Bronchial epithelial cell (primary cell): ENCODE data around the gene ZBTB37. TPM values are rescaled to one million over a fixed set of nuclear protein-coding genes. Genes with fewer than 3 reads are reported as not detected.

Experiments
- DNase-seq: peaks from one replicate; pipeline ENCODE4 v3.0.0-alpha.2; 2010; ENCODE audit warnings: low read depth
- FAIRE-seq: peaks from 2 replicates; lab custom pipeline; 2011; peaks lifted over from hg19 to GRCh38; lab: Jason Lieb, UNC
- H3K27me3 ChIP-seq: 2 replicates; pipeline ENCODE4 v1.5.1; 2011; ENCODE audit warnings: low read length; ENCODE audit not compliant: control insufficient read depth, insufficient read depth
- H3K36me3 ChIP-seq: 2 replicates; pipeline ENCODE4 v1.5.1; 2011; ENCODE audit warnings: low read length; ENCODE audit not compliant: control insufficient read depth, insufficient read depth
- H3K4me3 ChIP-seq: 2 replicates; pipeline ENCODE4 v1.5.1; 2011; ENCODE audit warnings: mild to moderate bottlenecking, low read depth, low read length, control low read depth
- total RNA-seq: library from RNA; depleted of rRNA; stranded (reverse); fragments of >200 nt; gene quantifications from 2 replicates; pipeline ENCODE4 v1.2.1, GENCODE V29; 2014
- TF ChIP-seq, protein P1 (sequence below): IDR thresholded peaks from 2 replicates; pipeline ENCODE4 v1.5.1; 2011; ENCODE audit warnings: mild to moderate bottlenecking, moderate library complexity, low read length, control low read depth, inconsistent platforms; ENCODE audit not compliant: insufficient read depth, severe bottlenecking

The ZBTB37 gene
- total RNA-seq, 1 donor from 2014 or later, result 2.9 TPM

DNA sequence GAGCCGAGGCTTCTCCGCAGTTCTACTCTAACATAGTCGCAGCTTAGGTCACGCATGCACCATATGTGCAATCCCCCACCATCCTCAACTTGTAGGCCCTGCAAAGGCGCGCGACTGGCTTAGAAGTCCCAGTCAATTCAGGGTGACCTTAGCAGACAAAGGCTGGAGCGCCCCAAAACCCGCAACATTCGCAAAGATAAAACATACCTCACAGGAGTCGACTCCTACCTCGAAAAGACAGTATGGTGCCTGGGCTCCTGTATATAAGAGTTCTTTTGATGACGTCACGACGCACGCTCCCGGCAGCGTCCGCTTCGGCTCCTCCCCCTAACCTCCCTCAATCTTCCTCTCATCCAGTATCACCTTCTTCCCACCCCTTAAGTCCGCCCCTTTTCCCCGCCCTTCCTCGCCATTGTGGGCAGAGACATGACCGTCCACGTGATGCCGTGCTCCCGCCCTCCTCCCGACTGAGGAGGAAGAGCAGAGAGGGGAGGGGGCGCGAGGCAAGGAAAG, 371 bp upstream of the ZBTB37 start, which contains the start of gene GAS5:
Gene GAS5 (minus strand): TSS at position 237 of the 513 bp plus-strand sequence.
- H3K4me3 ChIP-seq, result peak within 1 kb of the TSS; percentile 70
- FAIRE-seq, result peak; percentile 18
- H3K27me3 ChIP-seq, result no peaks in the 10 kb centered on the region
- TF ChIP-seq, protein P1, sequence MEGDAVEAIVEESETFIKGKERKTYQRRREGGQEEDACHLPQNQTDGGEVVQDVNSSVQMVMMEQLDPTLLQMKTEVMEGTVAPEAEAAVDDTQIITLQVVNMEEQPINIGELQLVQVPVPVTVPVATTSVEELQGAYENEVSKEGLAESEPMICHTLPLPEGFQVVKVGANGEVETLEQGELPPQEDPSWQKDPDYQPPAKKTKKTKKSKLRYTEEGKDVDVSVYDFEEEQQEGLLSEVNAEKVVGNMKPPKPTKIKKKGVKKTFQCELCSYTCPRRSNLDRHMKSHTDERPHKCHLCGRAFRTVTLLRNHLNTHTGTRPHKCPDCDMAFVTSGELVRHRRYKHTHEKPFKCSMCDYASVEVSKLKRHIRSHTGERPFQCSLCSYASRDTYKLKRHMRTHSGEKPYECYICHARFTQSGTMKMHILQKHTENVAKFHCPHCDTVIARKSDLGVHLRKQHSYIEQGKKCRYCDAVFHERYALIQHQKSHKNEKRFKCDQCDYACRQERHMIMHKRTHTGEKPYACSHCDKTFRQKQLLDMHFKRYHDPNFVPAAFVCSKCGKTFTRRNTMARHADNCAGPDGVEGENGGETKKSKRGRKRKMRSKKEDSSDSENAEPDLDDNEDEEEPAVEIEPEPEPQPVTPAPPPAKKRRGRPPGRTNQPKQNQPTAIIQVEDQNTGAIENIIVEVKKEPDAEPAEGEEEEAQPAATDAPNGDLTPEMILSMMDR, result no peak
- DNase-seq, result peak; percentile 98
- H3K36me3 ChIP-seq, result peaks cover 16% of the 10 kb centered on the region

DNA sequence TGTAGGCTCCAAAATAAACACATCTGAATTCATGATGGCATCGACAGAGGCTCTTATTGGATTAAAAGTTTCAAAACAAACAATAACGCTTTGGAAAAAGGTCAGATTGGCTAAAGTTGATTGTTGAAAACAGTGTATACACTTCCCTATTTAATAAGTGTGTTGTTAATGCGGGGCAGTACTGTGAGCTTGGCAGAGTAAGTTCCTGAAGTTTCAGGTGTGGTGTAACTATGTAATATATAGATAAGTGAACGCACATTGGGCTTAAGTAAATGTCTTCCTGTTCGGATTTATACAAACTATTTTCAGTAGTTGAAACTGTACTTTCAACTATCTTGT, 810 bp downstream of the ZBTB37 start:
- peaks cover 11% of the 10 kb centered on the region for H3K36me3 ChIP-seq
- no peaks in the 10 kb centered on the region for H3K27me3 ChIP-seq
- no peak for FAIRE-seq
- TF ChIP-seq, protein P1, result no peak
- peak overlapping the region; percentile 70 for H3K4me3 ChIP-seq
- DNase-seq, result peak; percentile 44

DNA sequence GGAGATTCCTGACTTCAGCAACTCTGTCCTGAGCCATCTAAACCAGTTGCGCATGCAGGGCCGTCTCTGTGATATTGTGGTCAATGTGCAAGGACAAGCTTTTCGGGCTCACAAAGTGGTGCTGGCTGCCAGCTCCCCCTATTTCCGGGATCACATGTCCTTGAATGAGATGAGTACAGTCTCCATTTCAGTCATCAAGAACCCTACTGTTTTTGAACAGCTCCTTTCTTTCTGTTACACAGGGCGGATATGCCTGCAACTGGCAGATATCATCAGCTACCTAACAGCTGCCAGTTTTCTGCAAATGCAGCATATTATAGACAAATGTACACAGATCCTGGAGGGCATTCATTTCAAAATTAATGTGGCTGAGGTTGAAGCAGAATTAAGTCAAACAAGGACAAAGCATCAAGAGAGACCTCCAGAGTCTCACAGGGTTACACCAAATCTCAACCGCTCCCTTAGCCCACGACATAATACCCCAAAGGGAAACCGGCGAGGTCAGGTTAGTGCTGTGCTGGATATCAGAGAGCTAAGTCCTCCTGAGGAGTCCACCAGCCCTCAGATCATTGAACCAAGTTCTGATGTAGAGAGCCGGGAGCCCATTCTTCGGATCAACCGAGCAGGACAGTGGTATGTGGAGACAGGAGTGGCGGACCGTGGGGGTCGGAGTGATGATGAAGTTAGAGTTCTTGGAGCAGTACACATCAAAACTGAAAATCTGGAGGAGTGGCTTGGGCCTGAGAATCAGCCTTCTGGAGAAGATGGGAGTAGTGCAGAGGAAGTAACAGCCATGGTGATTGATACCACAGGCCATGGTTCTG, 2.3 kb downstream of the ZBTB37 start:
- Histone ChIP-seq H3K36me3 (peaks cover 5% of the 10 kb centered on the region), H3K4me3 (no peak overlapping the region), H3K27me3 (no peaks in the 10 kb centered on the region)
- DNase-seq (no peak), FAIRE-seq (no peak)
- TF ChIP-seq, protein P1, result no peak

DNA sequence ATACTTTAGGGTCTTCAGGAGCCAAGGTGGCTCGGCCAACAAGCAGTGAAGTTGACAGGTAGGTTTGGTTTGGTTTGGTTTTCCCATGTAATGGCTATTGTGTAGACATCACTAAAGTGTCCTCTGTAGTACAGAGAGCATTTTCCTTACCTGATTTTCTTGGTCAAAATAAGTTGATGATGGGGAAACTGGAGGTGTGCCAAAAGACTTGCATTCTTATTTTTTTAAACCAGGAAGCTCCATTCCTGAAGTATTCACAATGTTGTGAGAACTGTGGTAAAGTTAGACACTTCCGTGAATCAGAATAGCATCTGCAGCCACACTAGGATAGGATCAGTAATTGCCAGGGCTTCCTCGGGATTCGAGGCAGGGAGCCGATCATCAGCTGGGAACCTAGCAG, 2.9 kb downstream of the ZBTB37 start:
- TF ChIP-seq, protein P1, result no peak
- no peak overlapping the region for H3K4me3 ChIP-seq
- DNase-seq (no peak), FAIRE-seq (no peak)
- H3K36me3 ChIP-seq, result peaks cover 2% of the 10 kb centered on the region
- H3K27me3 ChIP-seq, result no peaks in the 10 kb centered on the region

DNA sequence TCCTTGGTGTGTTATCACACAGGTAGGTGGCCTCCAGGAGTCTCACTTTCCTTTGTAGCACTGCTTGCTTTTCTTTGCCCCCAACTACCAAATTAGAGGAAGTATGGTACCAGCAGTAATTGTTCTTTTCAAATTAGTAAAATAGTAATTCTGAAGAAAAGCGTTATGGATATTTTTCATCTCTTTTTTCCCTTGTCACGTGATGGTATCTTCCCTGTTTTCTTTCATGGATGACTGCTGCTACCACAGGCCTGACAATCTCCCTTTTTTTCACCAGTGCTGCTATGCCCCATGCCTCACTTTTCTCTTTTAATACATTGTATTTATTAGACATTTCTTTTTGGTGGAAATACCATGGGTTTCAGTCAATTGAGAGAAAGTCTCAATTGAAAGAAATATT, 3.3 kb downstream of the ZBTB37 start:
- Histone ChIP-seq H3K4me3 (no peak overlapping the region), H3K27me3 (no peaks in the 10 kb centered on the region), H3K36me3 (peaks cover 2% of the 10 kb centered on the region)
- TF ChIP-seq, protein P1, result no peak
- DNase-seq (no peak), FAIRE-seq (no peak)
